CD4-positive, alpha-beta T cell (primary cell): ENCODE data around the gene SH2B3. TPM values are rescaled to one million over a fixed set of nuclear protein-coding genes. Genes with fewer than 3 reads are reported as not detected.

Experiments
- ATAC-seq: fragments of 200-7000 bp; cut with Tn5 transposase; one replicate; pipeline ENCODE4 v1.10.0; 2022; ENCODE audit warnings: mild to moderate bottlenecking; ENCODE audit not compliant: poor library complexity
- CTCF ChIA-PET: fragments of 350-600 bp; sonication (Branson Sonifier 250); formaldehyde crosslinking; loops from one replicate; lab custom pipeline; 2021; ENCODE audit warnings: antibody characterized with exemption, inconsistent platforms; lab: Charles Lee
- POLR2A ChIA-PET: fragments of 350-600 bp; sonication (Branson Sonifier 250); formaldehyde crosslinking; loops from one replicate; lab custom pipeline; 2021; ENCODE audit warnings: antibody characterized with exemption, inconsistent platforms; lab: Charles Lee
- DNase-seq, 14 experiments: peaks; one replicate each; pipeline ENCODE4 v3.0.0-alpha.2; 2013 to 2020; ENCODE audit warnings: mixed read lengths in 2 of 14
- H3K27ac ChIP-seq, 2 donors: one replicate each; pipeline versions ENCODE4 v1.5.1 to v1.7.0; 2013; ENCODE audit warnings: low read length in 2 of 2, low read depth in 1 of 2, mild to moderate bottlenecking in 1 of 2
- H3K27me3 ChIP-seq, 2 experiments: 1 replicate in 1 of 2; 2 replicates in 1 of 2; pipeline versions ENCODE4 v1.6.1 to v1.7.0; 2013; ENCODE audit warnings: low read length in 2 of 2, control low read depth in 1 of 2, mild to moderate bottlenecking in 1 of 2, moderate library complexity in 1 of 2; ENCODE audit not compliant: insufficient read depth in 2 of 2, control insufficient read depth in 1 of 2
- H3K36me3 ChIP-seq: one replicate; pipeline ENCODE4 v1.6.1; 2013; ENCODE audit warnings: low read length, control low read depth; ENCODE audit not compliant: insufficient read depth
- H3K4me1 ChIP-seq: one replicate; pipeline ENCODE4 v1.6.1; 2013; ENCODE audit warnings: low read length, control low read depth; ENCODE audit not compliant: insufficient read depth
- H3K4me3 ChIP-seq: one replicate; pipeline ENCODE4 v1.5.1; 2013; ENCODE audit warnings: mild to moderate bottlenecking, low read length, moderate library complexity
- H3K9me3 ChIP-seq, 2 experiments: 1 replicate in 1 of 2; 2 replicates in 1 of 2; pipeline versions ENCODE4 v1.6.1 to v1.7.0; 2013; ENCODE audit warnings: low read length in 2 of 2, mild to moderate bottlenecking in 2 of 2, control low read depth in 1 of 2, moderate library complexity in 1 of 2; ENCODE audit not compliant: control insufficient read depth in 1 of 2, insufficient read depth in 1 of 2
- H3K27ac Mint-ChIP-seq: one replicate; pipeline ENCODE4 v1.8.0; 2020; ENCODE audit warnings: mixed read lengths
- H3K27me3 Mint-ChIP-seq: one replicate; pipeline ENCODE4 v1.8.0; 2021; ENCODE audit warnings: mixed read lengths
- H3K36me3 Mint-ChIP-seq: one replicate; pipeline ENCODE4 v1.8.0; 2021; ENCODE audit warnings: low read depth, mixed read lengths
- H3K4me1 Mint-ChIP-seq: one replicate; pipeline ENCODE4 v1.8.0; 2021; ENCODE audit warnings: low read depth, mixed read lengths
- H3K4me3 Mint-ChIP-seq: one replicate; pipeline ENCODE4 v1.8.0; 2020; ENCODE audit warnings: mild to moderate bottlenecking, mixed read lengths
- H3K9me3 Mint-ChIP-seq: one replicate; pipeline ENCODE4 v1.8.0; 2020; ENCODE audit warnings: mixed read lengths
- intact Hi-C, 2 experiments: fragments of 100-400 bp; cut with DNase I in 1 of 2; cut with micrococcal nuclease in 1 of 2; formaldehyde crosslinking; loops; one replicate each; pipeline versions ENCODE4 v1.15.1 to v1.9.0; 2023 to 2025; cut with DNase I, micrococcal nuclease
- total RNA-seq, 174 experiments: library from RNA in 2 of 174; stranded (reverse) in 2 of 174; gene quantifications; one replicate each; pipeline ENCODE4 v1.2.3 and lab custom pipeline; 2021 to 2026
- TF ChIP-seq, protein P1 (sequence below): fragments of 200-600 bp; IDR thresholded peaks from one replicate; pipeline ENCODE4 v1.8.0; 2022; ENCODE audit warnings: antibody characterized with exemption, mild to moderate bottlenecking

Gene SH2B3
- total RNA-seq, 2 experiments from 2014 or later: 42.3 to 46.4 TPM

DNA sequence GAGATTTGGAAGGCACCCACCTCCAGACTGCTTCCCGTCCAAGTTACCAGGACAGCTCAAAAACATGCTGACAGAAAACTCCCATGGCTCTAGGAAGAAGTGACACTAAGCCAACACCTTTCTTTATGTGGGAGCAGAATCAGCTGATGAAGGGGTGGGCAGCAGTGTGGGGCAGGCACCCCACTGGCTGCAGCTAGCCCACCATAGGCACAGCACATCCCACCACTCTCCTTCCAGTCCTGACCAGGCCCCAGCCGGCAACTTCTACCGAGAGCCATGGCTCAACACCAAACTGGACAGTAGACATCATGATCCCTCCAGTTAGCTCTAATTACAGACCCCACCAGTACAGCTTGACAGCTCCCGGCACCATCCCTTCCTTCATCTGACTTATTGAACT lies 45.0 kb downstream of the SH2B3 start:
- peak overlapping the region in 1 of 2 donors; percentile 7 for H3K27ac ChIP-seq
- ChIA-PET CTCF (interaction anchor here (1.3 to 27.4 kb wide), 8 partner anchors 10 to 49 kb away, joined by 3 to 487 read pairs (median 18); partner anchors contain the start of gene SH2B3), POLR2A (interaction anchor here (1.1 to 5.9 kb wide), 5 partner anchors 16 to 65 kb away, joined by 3 to 53 read pairs (median 42); partner anchors contain the start of gene SH2B3)
- peak in 1 of 14 experiments; percentile 8 for DNase-seq
- no peaks in the 10 kb centered on the region for H3K27me3 ChIP-seq
- Mint-ChIP-seq H3K27ac (peak overlapping the region; percentile 64), H3K4me1 (peaks cover 28% of the 10 kb centered on the region), H3K27me3 (no peaks in the 10 kb centered on the region), H3K9me3 (no peaks in the 10 kb centered on the region), H3K36me3 (peaks cover 75% of the 10 kb centered on the region), H3K4me3 (no peak overlapping the region)
- H3K36me3 ChIP-seq: peaks cover 83% of the 10 kb centered on the region
- no peak for ATAC-seq
- no peaks in the 10 kb centered on the region for H3K9me3 ChIP-seq
- TF ChIP-seq, protein P1, sequence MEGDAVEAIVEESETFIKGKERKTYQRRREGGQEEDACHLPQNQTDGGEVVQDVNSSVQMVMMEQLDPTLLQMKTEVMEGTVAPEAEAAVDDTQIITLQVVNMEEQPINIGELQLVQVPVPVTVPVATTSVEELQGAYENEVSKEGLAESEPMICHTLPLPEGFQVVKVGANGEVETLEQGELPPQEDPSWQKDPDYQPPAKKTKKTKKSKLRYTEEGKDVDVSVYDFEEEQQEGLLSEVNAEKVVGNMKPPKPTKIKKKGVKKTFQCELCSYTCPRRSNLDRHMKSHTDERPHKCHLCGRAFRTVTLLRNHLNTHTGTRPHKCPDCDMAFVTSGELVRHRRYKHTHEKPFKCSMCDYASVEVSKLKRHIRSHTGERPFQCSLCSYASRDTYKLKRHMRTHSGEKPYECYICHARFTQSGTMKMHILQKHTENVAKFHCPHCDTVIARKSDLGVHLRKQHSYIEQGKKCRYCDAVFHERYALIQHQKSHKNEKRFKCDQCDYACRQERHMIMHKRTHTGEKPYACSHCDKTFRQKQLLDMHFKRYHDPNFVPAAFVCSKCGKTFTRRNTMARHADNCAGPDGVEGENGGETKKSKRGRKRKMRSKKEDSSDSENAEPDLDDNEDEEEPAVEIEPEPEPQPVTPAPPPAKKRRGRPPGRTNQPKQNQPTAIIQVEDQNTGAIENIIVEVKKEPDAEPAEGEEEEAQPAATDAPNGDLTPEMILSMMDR: no peak
- H3K4me1 ChIP-seq: peaks cover 35% of the 10 kb centered on the region
- no peak overlapping the region for H3K4me3 ChIP-seq
- intact Hi-C loops: loop anchor here (1.0 to 2.0 kb wide), 4 partner anchors 16 to 79 kb away; no protein-coding TSS in a partner anchor

DNA sequence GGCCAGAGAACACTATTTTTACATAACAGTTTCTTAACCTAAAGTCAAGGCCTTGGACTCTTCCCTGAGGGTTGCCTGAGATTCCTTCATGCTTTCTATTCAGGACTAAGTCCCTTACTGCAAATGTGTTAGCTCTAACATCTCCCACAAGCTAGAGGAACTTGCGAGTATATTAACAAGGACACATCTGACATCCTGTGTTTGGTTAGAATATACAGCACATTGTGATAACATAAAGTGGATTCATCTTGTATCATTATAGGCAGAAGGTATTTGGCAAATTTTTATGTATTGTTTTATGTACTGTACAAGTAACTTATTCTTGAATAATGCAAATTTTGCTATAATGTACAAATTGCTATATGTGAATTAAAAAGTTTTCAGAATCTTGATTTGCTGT lies 45.5 kb downstream of the SH2B3 start:
- Histone ChIP-seq H3K36me3 (peaks cover 86% of the 10 kb centered on the region), H3K9me3 (no peaks in the 10 kb centered on the region), H3K4me1 (peaks cover 29% of the 10 kb centered on the region), H3K27me3 (no peaks in the 10 kb centered on the region), H3K4me3 (no peak overlapping the region), H3K27ac (no peak overlapping the region)
- POLR2A ChIA-PET: interaction anchor here (1.0 to 5.9 kb wide), 8 partner anchors 13 to 65 kb away, joined by 3 to 53 read pairs (median 18); partner anchors contain the start of gene SH2B3
- peaks cover 23% of the 10 kb centered on the region for H3K4me1 Mint-ChIP-seq
- intact Hi-C loops: loop anchor here (1.0 to 2.0 kb wide), 4 partner anchors 16 to 78 kb away; no protein-coding TSS in a partner anchor
- no peaks in the 10 kb centered on the region for H3K27me3 Mint-ChIP-seq
- CTCF ChIA-PET: interaction anchor here (1.1 to 27.4 kb wide), 13 partner anchors 10 to 79 kb away, joined by 3 to 487 read pairs (median 6); partner anchors contain the start of gene SH2B3
- DNase-seq (peak in 1 of 14 experiments; percentile 29), ATAC-seq (peak; percentile 39)
- peaks cover 77% of the 10 kb centered on the region for H3K36me3 Mint-ChIP-seq
- peak overlapping the region; percentile 64 for H3K27ac Mint-ChIP-seq
- TF ChIP-seq, protein P1: no peak
- no peak overlapping the region for H3K4me3 Mint-ChIP-seq
- no peaks in the 10 kb centered on the region for H3K9me3 Mint-ChIP-seq

DNA sequence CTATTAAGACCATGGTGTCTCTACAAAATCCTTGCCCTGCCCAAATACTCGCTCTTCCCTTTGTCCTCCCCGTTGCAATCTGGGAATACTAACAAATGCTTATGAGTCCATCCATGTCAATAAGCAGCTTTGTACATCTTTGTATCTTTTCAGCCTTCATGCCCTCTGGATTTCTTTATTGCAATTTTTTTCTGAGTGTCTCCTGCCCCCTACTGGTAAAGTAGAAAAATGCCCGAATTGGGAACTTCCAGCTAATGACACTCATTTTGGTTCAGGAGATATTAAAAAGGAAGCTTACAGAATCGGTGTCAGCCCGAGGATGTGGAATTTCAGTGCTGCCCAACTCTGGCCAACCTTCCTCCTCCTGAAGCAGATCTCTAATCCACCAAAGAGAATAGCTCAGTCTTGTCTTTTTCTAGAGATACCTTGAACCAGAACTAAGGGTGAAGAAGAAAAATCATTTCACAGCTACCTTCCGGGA lies 46.0 kb downstream of the SH2B3 start:
- H3K27me3 Mint-ChIP-seq: no peaks in the 10 kb centered on the region
- no peaks in the 10 kb centered on the region for H3K27me3 ChIP-seq
- no peaks in the 10 kb centered on the region for H3K9me3 ChIP-seq
- H3K4me1 Mint-ChIP-seq: peaks cover 18% of the 10 kb centered on the region
- H3K36me3 Mint-ChIP-seq: peaks cover 75% of the 10 kb centered on the region
- ChIA-PET CTCF (interaction anchor here (0.6 to 27.4 kb wide), 20 partner anchors 11 to 655 kb away, joined by 3 to 487 read pairs (median 4); partner anchors contain the start of gene SH2B3), POLR2A (interaction anchor here (1.0 to 5.9 kb wide), 8 partner anchors 13 to 64 kb away, joined by 3 to 53 read pairs (median 18); partner anchors contain the start of gene SH2B3)
- no peak overlapping the region for H3K27ac ChIP-seq
- intact Hi-C loops: loop anchor here (1.0 to 2.0 kb wide), 4 partner anchors 17 to 78 kb away; no protein-coding TSS in a partner anchor
- H3K4me3 Mint-ChIP-seq: no peak overlapping the region
- peaks cover 84% of the 10 kb centered on the region for H3K36me3 ChIP-seq
- peak overlapping the region; percentile 14 for H3K27ac Mint-ChIP-seq
- no peak overlapping the region for H3K4me3 ChIP-seq
- H3K9me3 Mint-ChIP-seq: no peaks in the 10 kb centered on the region
- peaks cover 25% of the 10 kb centered on the region for H3K4me1 ChIP-seq
- ATAC-seq: peak; percentile 78
- DNase-seq: peak in 3 of 14 experiments; percentile 77 to 81 (median 81)
- TF ChIP-seq, protein P1: peak; percentile 80
